B cell (primary cell): ENCODE results near the gene RPH3AL. TPM values are rescaled to one million over a fixed set of nuclear protein-coding genes. Genes with fewer than 3 reads are reported as not detected.

ENCODE experiments used
- ATAC-seq: fragments of 200-7000 bp; cut with Tn5 transposase; one replicate; pipeline ENCODE4 v1.10.0; 2021; ENCODE audit warnings: low read depth, mild to moderate bottlenecking, moderate number of reproducible peaks, moderate library complexity
- CTCF ChIA-PET: fragments of 350-600 bp; sonication (Branson Sonifier 250); formaldehyde crosslinking; loops from one replicate; lab custom pipeline; 2021; ENCODE audit warnings: antibody characterized with exemption, inconsistent platforms; lab: Charles Lee
- POLR2A ChIA-PET: fragments of 350-600 bp; sonication (Branson Sonifier 250); formaldehyde crosslinking; loops from one replicate; lab custom pipeline; 2021; ENCODE audit warnings: antibody characterized with exemption; lab: Charles Lee
- DNase-seq: peaks from one replicate; pipeline ENCODE4 v3.0.0; 2013
- H2AFZ ChIP-seq: 2 replicates; pipeline ENCODE4 v1.6.1; 2012; ENCODE audit warnings: mild to moderate bottlenecking, low read depth, low read length; ENCODE audit not compliant: insufficient read depth, poor library complexity, severe bottlenecking
- H3K27ac ChIP-seq, 2 donors: 1 replicate in 1 of 2; 2 replicates in 1 of 2; pipeline ENCODE4 v1.5.1; 2012 to 2013; ENCODE audit warnings: low read length in 2 of 2, mild to moderate bottlenecking in 2 of 2, moderate library complexity in 1 of 2
- H3K27me3 ChIP-seq, 4 experiments: fragments of 200-600 bp in 1 of 4; sonication (generic) in 1 of 4; replicated peaks in 1 of 4; 1 replicate in 2 of 4; 2 replicates in 2 of 4; pipeline versions ENCODE4 v1.6.1 to v1.7.0; 2013 to 2016; ENCODE audit warnings: low read length in 3 of 4, mild to moderate bottlenecking in 2 of 4, mixed read lengths in 1 of 4, moderate library complexity in 1 of 4; ENCODE audit not compliant: insufficient read depth in 4 of 4, control insufficient read depth in 3 of 4; ENCODE audit errors: control extremely low read depth in 1 of 4
- H3K36me3 ChIP-seq, 2 experiments: replicated peaks in 1 of 2; 1 replicate in 1 of 2; 2 replicates in 1 of 2; pipeline versions ENCODE4 v1.6.1 to v1.7.1; 2013; ENCODE audit warnings: low read length in 1 of 2; ENCODE audit not compliant: insufficient read depth in 2 of 2, control insufficient read depth in 1 of 2; ENCODE audit errors: control extremely low read depth in 1 of 2, extremely low read depth in 1 of 2
- H3K4me1 ChIP-seq, 2 donors: fragments of 200-600 bp in 1 of 2; sonication (generic) in 1 of 2; 1 replicate in 1 of 2; 2 replicates in 1 of 2; pipeline versions ENCODE4 v1.5.1 to v1.6.1; 2013 to 2017; ENCODE audit warnings: low read length in 2 of 2; ENCODE audit not compliant: control insufficient read depth in 2 of 2, insufficient read depth in 2 of 2
- H3K4me2 ChIP-seq: replicated peaks from 2 replicates; pipeline ENCODE3; 2012; ENCODE audit warnings: mild to moderate bottlenecking, low read depth, low read length; ENCODE audit not compliant: poor library complexity, severe bottlenecking
- H3K4me3 ChIP-seq, 5 experiments: fragments of 200-600 bp in 1 of 5; sonication (generic) in 1 of 5; 1 replicate in 3 of 5; 2 replicates in 2 of 5; pipeline versions ENCODE4 v1.5.1 to v1.7.0; 2011 to 2016; ENCODE audit warnings: low read length in 4 of 5, mild to moderate bottlenecking in 4 of 5, low read depth in 2 of 5, control low read depth in 1 of 5, moderate library complexity in 1 of 5; ENCODE audit not compliant: insufficient read depth in 1 of 5; ENCODE audit errors: control extremely low read depth in 1 of 5, extremely low read depth in 1 of 5
- H3K79me2 ChIP-seq: fragments of 200-600 bp; sonication (generic); one replicate; pipeline ENCODE4 v1.6.0; 2016; ENCODE audit warnings: low read length; ENCODE audit not compliant: control insufficient read depth, insufficient read depth
- H3K9ac ChIP-seq: fragments of 200-600 bp; sonication (generic); 2 replicates; pipeline ENCODE4 v1.6.1; 2017; ENCODE audit warnings: mild to moderate bottlenecking, low read length, moderate library complexity
- H3K9me3 ChIP-seq, 3 donors: one replicate each; pipeline versions ENCODE4 v1.6.1 to v1.7.1; 2013; ENCODE audit warnings: low read length in 2 of 3; ENCODE audit not compliant: control insufficient read depth in 2 of 3, insufficient read depth in 1 of 3; ENCODE audit errors: control extremely low read depth in 1 of 3
- H4K20me1 ChIP-seq: 2 replicates; pipeline ENCODE4 v1.6.0; 2012; ENCODE audit warnings: mild to moderate bottlenecking, low read length; ENCODE audit not compliant: insufficient read depth, control insufficient read depth, poor library complexity, severe bottlenecking
- H3K27ac Mint-ChIP-seq: one replicate; pipeline ENCODE4 v1.8.0; 2021; ENCODE audit warnings: mixed read lengths
- H3K27me3 Mint-ChIP-seq: one replicate; pipeline ENCODE4 v1.8.0; 2021; ENCODE audit warnings: mixed read lengths
- H3K4me1 Mint-ChIP-seq: one replicate; pipeline ENCODE4 v1.8.0; 2021; ENCODE audit warnings: mixed read lengths
- H3K4me3 Mint-ChIP-seq: one replicate; pipeline ENCODE4 v1.8.0; 2021; ENCODE audit warnings: mixed read lengths
- H3K9me3 Mint-ChIP-seq: one replicate; pipeline ENCODE4 v1.8.0; 2022; ENCODE audit warnings: mixed read lengths; ENCODE audit not compliant: insufficient read depth
- CTCF ChIP-seq: fragments of 200-600 bp; IDR thresholded peaks from one replicate; pipeline ENCODE4 v1.8.0; 2022; ENCODE audit warnings: antibody characterized with exemption, mild to moderate bottlenecking
- EZH2 ChIP-seq: IDR thresholded peaks from 2 replicates; pipeline ENCODE4 v1.6.1; 2012; ENCODE audit warnings: borderline replicate concordance, low read depth, mild to moderate bottlenecking, moderate library complexity, low read length; ENCODE audit not compliant: insufficient read depth, poor library complexity, severe bottlenecking
- WGBS: methylation state at CpG from one replicate; pipeline ENCODE4 v1.1.5; 2013; ENCODE audit warnings: missing lambda C conversion rate; ENCODE audit not compliant: insufficient coverage; 5-methylcytosine and 5-hydroxymethylcytosine counted together
- intact Hi-C: fragments of 100-400 bp; cut with micrococcal nuclease; formaldehyde crosslinking; loops from one replicate; pipeline ENCODE4 v1.10.0; 2022
- polyA plus RNA-seq: library from polyadenylated mRNA; depleted of rRNA; stranded (reverse); fragments of >200 nt; gene quantifications from 2 replicates; pipeline ENCODE4 v1.2.3, GENCODE V29; 2012
- total RNA-seq, 2 donors: library from RNA; stranded (reverse); fragments of 120-200 nt in 1 of 2; gene quantifications; 1 replicate in 1 of 2; 2 replicates in 1 of 2; pipeline versions ENCODE4 v1.2.3 to v1.2.4, GENCODE V29; 2013 to 2022

The RPH3AL gene
- total and polyA plus RNA-seq, 2 donors (not counting 1 experiment from before 2014, with no cell fraction given), result 10.8 to 13.3 TPM

- H3K27ac ChIP-seq, result no peak overlapping the region
- DNase-seq (no peak), ATAC-seq (no peak)
- no peak overlapping the region for H3K4me2 ChIP-seq
- 90% methylated on average over 10 of the region's 12 CpGs for WGBS
- H3K27me3 Mint-ChIP-seq, result peaks cover 28% of the 10 kb centered on the region
- H3K36me3 ChIP-seq, result no peaks in the 10 kb centered on the region
- no peak overlapping the region for H3K27ac Mint-ChIP-seq
- no peaks in the 10 kb centered on the region for H3K27me3 ChIP-seq
- TF ChIP-seq CTCF (no peak), EZH2 (no peak)
- no peaks in the 10 kb centered on the region for H3K79me2 ChIP-seq
- H3K4me3 Mint-ChIP-seq, result no peak overlapping the region
- H3K4me1 ChIP-seq, result no peaks in the 10 kb centered on the region
- no peaks in the 10 kb centered on the region for H3K4me1 Mint-ChIP-seq
- ChIA-PET CTCF (no interaction called here), POLR2A (no interaction called here)
- no peaks in the 10 kb centered on the region for H4K20me1 ChIP-seq
- peaks cover 7% of the 10 kb centered on the region for H3K9me3 Mint-ChIP-seq
- no peak overlapping the region for H3K9ac ChIP-seq
- H3K9me3 ChIP-seq, result no peaks in the 10 kb centered on the region
- H3K4me3 ChIP-seq, result no peak overlapping the region
- intact Hi-C loops, result no loop called here
- H2AFZ ChIP-seq, result no peak overlapping the region
Measured at GRCh38 chr17:348692-349425, 3.7 kb downstream of the RPH3AL start.

GRCh38 chr17:348012-348411 lies 4.6 kb downstream of the RPH3AL start:
- ATAC-seq, result no peak
- intact Hi-C loops, result no loop called here

More at GRCh38 chr17:348012-348411, 4.6 kb downstream of the RPH3AL start:
- H2AFZ ChIP-seq, result no peak overlapping the region
- no peak overlapping the region for H3K4me3 ChIP-seq
- peaks cover 28% of the 10 kb centered on the region for H3K27me3 Mint-ChIP-seq
- no peaks in the 10 kb centered on the region for H3K4me1 ChIP-seq
- H3K36me3 ChIP-seq, result no peaks in the 10 kb centered on the region
- CTCF ChIA-PET, result no interaction called here
- POLR2A ChIA-PET, result no interaction called here
- H4K20me1 ChIP-seq, result no peaks in the 10 kb centered on the region
- H3K9me3 Mint-ChIP-seq, result peaks cover 7% of the 10 kb centered on the region
- DNase-seq, result no peak
- TF ChIP-seq CTCF (no peak), EZH2 (no peak)
- H3K79me2 ChIP-seq, result no peaks in the 10 kb centered on the region
- H3K4me3 Mint-ChIP-seq, result no peak overlapping the region
- H3K27me3 ChIP-seq, result no peaks in the 10 kb centered on the region
- no peak overlapping the region for H3K4me2 ChIP-seq
- no peak overlapping the region for H3K9ac ChIP-seq
- WGBS, result no CpG with 5 or more reads among the region's 2 CpGs
- H3K27ac ChIP-seq, result no peak overlapping the region
- no peak overlapping the region for H3K27ac Mint-ChIP-seq
- no peaks in the 10 kb centered on the region for H3K4me1 Mint-ChIP-seq
- H3K9me3 ChIP-seq, result no peaks in the 10 kb centered on the region
